ENCODE results near the gene BRS3.

BRS3 gene

DNA sequence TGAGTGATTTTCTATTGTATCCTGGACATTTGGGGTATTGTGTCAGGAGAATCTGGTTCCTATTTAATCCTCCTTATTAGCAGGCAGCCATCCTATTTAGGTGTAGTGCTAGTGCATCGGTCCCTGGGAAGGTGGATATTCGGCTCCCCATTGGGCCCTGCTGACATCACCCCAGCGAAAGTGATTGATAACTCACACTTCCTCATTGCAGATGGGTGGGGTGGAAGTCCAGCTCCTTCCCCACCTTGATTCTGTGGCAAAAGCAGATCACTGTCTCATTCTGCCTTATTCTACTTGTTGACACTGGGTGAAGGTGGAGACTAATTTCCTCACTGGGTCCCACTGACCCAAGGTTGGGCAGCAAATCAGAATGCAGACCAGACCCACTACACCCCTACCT lies 23.2 kb upstream of the BRS3 start:
- no peak overlapping the region for H2AK5ac ChIP-seq (ENCODE audit: low read depth, low read length)
- no peaks in the 10 kb centered on the region for H3K36me3 ChIP-seq (replicated peaks in 1 of 2; ENCODE audit: control insufficient read depth in 2 of 2, insufficient read depth in 2 of 2, low read length in 2 of 2)
- H3K4me2 ChIP-seq (ENCODE audit: insufficient read depth, low read length, poor library complexity, severe bottlenecking): no peak overlapping the region
- H3K79me1 ChIP-seq (ENCODE audit: low read depth, low read length): no peaks in the 10 kb centered on the region
- H2BK15ac ChIP-seq (ENCODE audit: low read length): no peak overlapping the region
- no peak overlapping the region for H4K91ac ChIP-seq (ENCODE audit: low read depth, low read length, poor library complexity)
- no peak overlapping the region for H3K23ac ChIP-seq (ENCODE audit: low read depth, low read length, poor library complexity)
- H3K4me3 ChIP-seq (ENCODE audit: low read length in 2 of 2): no peak overlapping the region
- H2BK12ac ChIP-seq (ENCODE audit: low read length): no peak overlapping the region
- no peak overlapping the region for H4K8ac ChIP-seq (ENCODE audit: low read depth, low read length)
- no peak overlapping the region for H3K27ac ChIP-seq (replicated peaks; ENCODE audit: low read length)
- H3K4ac ChIP-seq (ENCODE audit: low read length): no peak overlapping the region
- peaks cover 0 to 11% (median 0%) of the 10 kb centered on the region in 3 experiments for H3K27me3 ChIP-seq (ENCODE audit: control insufficient read depth in 3 of 3, insufficient read depth in 3 of 3, low read depth in 1 of 3, low read length in 3 of 3)
- H2AFZ ChIP-seq (ENCODE audit: low read length): no peak overlapping the region
- H3K9me3 ChIP-seq (replicated peaks in 1 of 2; ENCODE audit: control insufficient read depth in 2 of 2, insufficient read depth in 1 of 2, low read depth in 1 of 2, low read length in 2 of 2): no peaks in the 10 kb centered on the region
- H2BK5ac ChIP-seq (ENCODE audit: low read length): peak overlapping the region; percentile 20
- no CpG with 5 or more reads among the region's 3 CpGs for WGBS, 2 donors (ENCODE audit: extremely low coverage in 2 of 2, insufficient read length in 2 of 2, insufficient replicate concordance in 1 of 2)
- DNase-seq (ENCODE audit: low spot score): no peak
- H2BK120ac ChIP-seq (ENCODE audit: low read depth, low read length): no peak overlapping the region
- H3K9ac ChIP-seq (ENCODE audit: low read depth, low read length, poor library complexity): no peak overlapping the region
- no peaks in the 10 kb centered on the region for H3K4me1 ChIP-seq (ENCODE audit: control insufficient read depth in 2 of 2, insufficient read depth in 1 of 2, low read depth in 1 of 2, low read length in 2 of 2)
- H3K18ac ChIP-seq (ENCODE audit: low read length): no peak overlapping the region
- H3K14ac ChIP-seq (ENCODE audit: low read length): no peak overlapping the region

DNA sequence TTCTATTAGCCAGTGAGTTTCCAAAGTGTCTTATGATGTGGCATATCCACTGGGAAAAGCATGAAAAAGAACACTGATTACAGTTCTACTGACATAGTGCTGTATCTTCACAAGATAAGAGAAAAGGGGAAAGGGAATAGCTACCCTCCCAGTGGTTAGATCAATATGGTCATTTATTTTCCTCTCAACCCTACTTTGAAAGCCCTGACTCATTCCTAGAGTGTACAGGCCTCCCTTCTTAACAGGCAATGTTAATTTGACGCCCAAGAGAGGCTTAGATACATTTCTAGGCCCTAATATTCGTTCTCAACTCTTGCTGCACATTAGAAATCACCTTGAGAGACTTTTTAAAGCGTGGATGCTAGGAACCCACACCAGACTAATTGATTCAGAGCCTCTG lies 20.4 kb upstream of the BRS3 start:
- H2BK5ac ChIP-seq (ENCODE audit: low read length): no peak overlapping the region
- H4K8ac ChIP-seq (ENCODE audit: low read depth, low read length): no peak overlapping the region
- no CpG with 5 or more reads among the region's 3 CpGs for WGBS, 2 donors (ENCODE audit: extremely low coverage in 2 of 2, insufficient read length in 2 of 2, insufficient replicate concordance in 1 of 2)
- H3K27ac ChIP-seq (replicated peaks; ENCODE audit: low read length): no peak overlapping the region
- no peak overlapping the region for H3K18ac ChIP-seq (ENCODE audit: low read length)
- H2BK12ac ChIP-seq (ENCODE audit: low read length): no peak overlapping the region
- no peak overlapping the region for H3K23ac ChIP-seq (ENCODE audit: low read depth, low read length, poor library complexity)
- H2BK120ac ChIP-seq (ENCODE audit: low read depth, low read length): no peak overlapping the region
- H3K14ac ChIP-seq (ENCODE audit: low read length): no peak overlapping the region
- H2AK5ac ChIP-seq (ENCODE audit: low read depth, low read length): no peak overlapping the region
- no peaks in the 10 kb centered on the region for H3K36me3 ChIP-seq (replicated peaks in 1 of 2; ENCODE audit: control insufficient read depth in 2 of 2, insufficient read depth in 2 of 2, low read length in 2 of 2)
- no peak overlapping the region for H4K91ac ChIP-seq (ENCODE audit: low read depth, low read length, poor library complexity)
- DNase-seq (ENCODE audit: low spot score): no peak
- no peak overlapping the region for H3K4me3 ChIP-seq (ENCODE audit: low read length in 2 of 2)
- H3K9ac ChIP-seq (ENCODE audit: low read depth, low read length, poor library complexity): no peak overlapping the region
- H3K27me3 ChIP-seq (ENCODE audit: control insufficient read depth in 3 of 3, insufficient read depth in 3 of 3, low read depth in 1 of 3, low read length in 3 of 3): peaks cover 0 to 23% (median 0%) of the 10 kb centered on the region in 3 experiments
- no peaks in the 10 kb centered on the region for H3K9me3 ChIP-seq (replicated peaks in 1 of 2; ENCODE audit: control insufficient read depth in 2 of 2, insufficient read depth in 1 of 2, low read depth in 1 of 2, low read length in 2 of 2)
- no peak overlapping the region for H2AFZ ChIP-seq (ENCODE audit: low read length)
- no peak overlapping the region for H2BK15ac ChIP-seq (ENCODE audit: low read length)
- H3K4me1 ChIP-seq (ENCODE audit: control insufficient read depth in 2 of 2, insufficient read depth in 1 of 2, low read depth in 1 of 2, low read length in 2 of 2): no peaks in the 10 kb centered on the region
- H3K79me1 ChIP-seq (ENCODE audit: low read depth, low read length): no peaks in the 10 kb centered on the region
- no peak overlapping the region for H3K4ac ChIP-seq (ENCODE audit: low read length)
- H3K4me2 ChIP-seq (ENCODE audit: insufficient read depth, low read length, poor library complexity, severe bottlenecking): no peak overlapping the region

DNA sequence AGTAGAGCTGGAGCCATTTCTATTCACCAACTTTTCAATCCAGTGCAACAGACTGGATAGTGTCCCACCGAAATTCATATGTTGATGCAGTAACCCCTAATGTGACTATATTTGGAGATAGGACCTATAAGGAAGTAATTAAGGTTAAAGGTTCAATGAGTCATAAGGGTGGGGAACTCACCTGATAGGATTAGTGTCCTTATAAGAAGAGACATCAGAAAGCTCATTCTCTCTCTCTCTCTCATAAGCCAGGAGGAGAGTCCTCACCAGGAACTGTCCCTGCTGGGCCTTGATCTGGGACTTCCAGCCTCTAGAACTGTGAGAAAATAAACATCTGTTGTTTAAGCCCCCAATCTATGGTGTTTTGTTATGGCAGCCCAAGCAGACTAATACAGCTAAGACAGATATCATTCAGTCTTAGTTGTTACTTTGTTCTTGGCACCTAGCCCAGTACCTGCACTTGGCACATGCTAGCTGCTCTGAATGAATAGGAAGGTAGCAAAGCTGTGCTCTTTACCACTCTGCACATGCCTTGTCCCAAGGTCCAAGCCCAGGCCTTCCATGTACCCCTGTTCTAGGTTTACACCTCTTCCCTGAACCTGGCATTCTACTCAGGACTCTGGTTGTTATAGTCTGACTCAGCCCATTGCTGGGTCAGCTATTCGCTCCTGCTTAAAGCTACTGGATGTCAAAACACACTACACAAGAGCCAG lies 19.2 kb upstream of the BRS3 start:
- H3K4ac ChIP-seq (ENCODE audit: low read length): no peak overlapping the region
- no CpG with 5 or more reads among the region's 2 CpGs for WGBS, 2 donors (ENCODE audit: extremely low coverage in 2 of 2, insufficient read length in 2 of 2, insufficient replicate concordance in 1 of 2)
- H3K23ac ChIP-seq (ENCODE audit: low read depth, low read length, poor library complexity): no peak overlapping the region
- no peak overlapping the region for H2BK5ac ChIP-seq (ENCODE audit: low read length)
- no peak overlapping the region for H2BK120ac ChIP-seq (ENCODE audit: low read depth, low read length)
- H3K79me1 ChIP-seq (ENCODE audit: low read depth, low read length): no peaks in the 10 kb centered on the region
- H4K91ac ChIP-seq (ENCODE audit: low read depth, low read length, poor library complexity): no peak overlapping the region
- H3K4me1 ChIP-seq (ENCODE audit: control insufficient read depth in 2 of 2, insufficient read depth in 1 of 2, low read depth in 1 of 2, low read length in 2 of 2): no peaks in the 10 kb centered on the region
- H3K4me2 ChIP-seq (ENCODE audit: insufficient read depth, low read length, poor library complexity, severe bottlenecking): no peak overlapping the region
- H3K27me3 ChIP-seq (ENCODE audit: control insufficient read depth in 3 of 3, insufficient read depth in 3 of 3, low read depth in 1 of 3, low read length in 3 of 3): peaks cover 0 to 27% (median 0%) of the 10 kb centered on the region in 3 experiments
- no peak overlapping the region for H4K8ac ChIP-seq (ENCODE audit: low read depth, low read length)
- no peak overlapping the region for H2BK12ac ChIP-seq (ENCODE audit: low read length)
- H2AFZ ChIP-seq (ENCODE audit: low read length): no peak overlapping the region
- no peak overlapping the region for H3K27ac ChIP-seq (replicated peaks; ENCODE audit: low read length)
- H2BK15ac ChIP-seq (ENCODE audit: low read length): no peak overlapping the region
- no peaks in the 10 kb centered on the region for H3K9me3 ChIP-seq (replicated peaks in 1 of 2; ENCODE audit: control insufficient read depth in 2 of 2, insufficient read depth in 1 of 2, low read depth in 1 of 2, low read length in 2 of 2)
- H3K9ac ChIP-seq (ENCODE audit: low read depth, low read length, poor library complexity): no peak overlapping the region
- no peak overlapping the region for H2AK5ac ChIP-seq (ENCODE audit: low read depth, low read length)
- DNase-seq (ENCODE audit: low spot score): no peak
- no peak overlapping the region for H3K4me3 ChIP-seq (ENCODE audit: low read length in 2 of 2)
- H3K18ac ChIP-seq (ENCODE audit: low read length): no peak overlapping the region
- H3K14ac ChIP-seq (ENCODE audit: low read length): no peak overlapping the region
- H3K36me3 ChIP-seq (replicated peaks in 1 of 2; ENCODE audit: control insufficient read depth in 2 of 2, insufficient read depth in 2 of 2, low read length in 2 of 2): no peaks in the 10 kb centered on the region

DNA sequence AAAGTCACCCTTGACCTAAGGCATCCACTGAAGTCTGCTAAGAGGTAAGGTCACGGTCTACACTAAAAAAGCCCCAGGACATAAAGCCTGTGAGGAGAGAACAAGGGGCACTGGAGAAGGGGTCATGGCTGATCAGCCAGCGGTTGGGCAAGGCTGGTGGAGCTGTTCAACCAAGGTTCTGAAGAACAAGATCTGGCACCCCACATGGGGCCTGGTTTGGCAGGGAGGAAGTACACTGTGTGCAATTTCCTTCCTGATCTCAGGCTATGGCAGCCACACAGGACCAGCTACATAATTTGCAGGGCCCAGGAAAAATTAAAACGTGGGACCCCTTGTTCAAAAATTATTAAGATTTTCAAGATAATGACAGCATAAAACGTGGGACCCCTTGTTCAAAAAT lies 14.1 kb upstream of the BRS3 start:
- DNase-seq (ENCODE audit: low spot score): no peak
- no CpG with 5 or more reads among the region's 4 CpGs for WGBS, 2 donors (ENCODE audit: extremely low coverage in 2 of 2, insufficient read length in 2 of 2, insufficient replicate concordance in 1 of 2)

More for the DNA sequence above, 14.1 kb upstream of the BRS3 start:
- Histone ChIP-seq H2BK15ac (ENCODE audit: low read length) (no peak overlapping the region), H3K4ac (ENCODE audit: low read length) (no peak overlapping the region), H3K27ac (replicated peaks; ENCODE audit: low read length) (no peak overlapping the region), H4K8ac (ENCODE audit: low read depth, low read length) (no peak overlapping the region), H2BK12ac (ENCODE audit: low read length) (no peak overlapping the region), H3K18ac (ENCODE audit: low read length) (no peak overlapping the region), H3K36me3 (replicated peaks in 1 of 2; ENCODE audit: control insufficient read depth in 2 of 2, insufficient read depth in 2 of 2, low read length in 2 of 2) (no peaks in the 10 kb centered on the region), H3K4me2 (ENCODE audit: insufficient read depth, low read length, poor library complexity, severe bottlenecking) (no peak overlapping the region), H3K79me1 (ENCODE audit: low read depth, low read length) (no peaks in the 10 kb centered on the region), H3K9ac (ENCODE audit: low read depth, low read length, poor library complexity) (no peak overlapping the region), H3K23ac (ENCODE audit: low read depth, low read length, poor library complexity) (no peak overlapping the region), H3K9me3 (replicated peaks in 1 of 2; ENCODE audit: control insufficient read depth in 2 of 2, insufficient read depth in 1 of 2, low read depth in 1 of 2, low read length in 2 of 2) (no peaks in the 10 kb centered on the region), H3K4me3 (ENCODE audit: low read length in 2 of 2) (no peak overlapping the region), H3K14ac (ENCODE audit: low read length) (no peak overlapping the region), H3K27me3 (ENCODE audit: control insufficient read depth in 3 of 3, insufficient read depth in 3 of 3, low read depth in 1 of 3, low read length in 3 of 3) (peaks cover 0 to 23% (median 0%) of the 10 kb centered on the region in 3 experiments), H2AFZ (ENCODE audit: low read length) (no peak overlapping the region), H2AK5ac (ENCODE audit: low read depth, low read length) (no peak overlapping the region), H2BK120ac (ENCODE audit: low read depth, low read length) (no peak overlapping the region), H3K4me1 (ENCODE audit: control insufficient read depth in 2 of 2, insufficient read depth in 1 of 2, low read depth in 1 of 2, low read length in 2 of 2) (no peaks in the 10 kb centered on the region), H4K91ac (ENCODE audit: low read depth, low read length, poor library complexity) (no peak overlapping the region), H2BK5ac (ENCODE audit: low read length) (no peak overlapping the region)
